ENCODE results near the gene EPB41. TPM values are rescaled to one million over a fixed set of nuclear protein-coding genes. Genes with fewer than 3 reads are reported as not detected.

Gene EPB41
- total RNA-seq, 4 donors from 2014 or later = 71.6 to 117 (median 92.6) TPM

- intact Hi-C loops (cut with DNase I; ENCODE audit: low total_unique reads) = no loop called here
- 70 to 83% methylated on average over 1 to 14 of the region's 14 CpGs for WGBS, 2 donors (ENCODE audit: low coverage in 1 of 2)
- no peak for DNase-seq
- Histone ChIP-seq H3K4me1 (peaks cover 0 to 6% (median 3%) of the 10 kb centered on the region in 4 donors), H3K4me3 (no peak overlapping the region), H3K36me3 (no peaks in the 10 kb centered on the region), H3K9me3 (no peaks in the 10 kb centered on the region), H3K27me3 (no peaks in the 10 kb centered on the region), H3K27ac (no peak overlapping the region)
- TF ChIP-seq EP300 (IDR thresholded peaks at IDR 0.05; ENCODE audit: low read depth) = no peak
- TF ChIP-seq CTCF (IDR thresholded peaks at IDR 0.05) = no peak
- no peak for TF ChIP-seq POLR2A (IDR thresholded peaks at IDR 0.05)
- TF ChIP-seq POLR2AphosphoS5 (IDR thresholded peaks at IDR 0.05) = no peak
- in situ Hi-C loops (cut with MboI; ENCODE audit: low pct_ligation_motif_present in 1 of 4, low pct_unique_long_range_greater_than_20kb in 1 of 4, low sequenced_read_pairs in 3 of 4) = no loop called here
These were observed 222.1 kb downstream of the EPB41 start for GRCh38 chr1:29136391-29136915.

GRCh38 chr1:29142714-29143113 is 228.3 kb downstream of the EPB41 start:
- in situ Hi-C loops (cut with MboI; ENCODE audit: low pct_ligation_motif_present in 1 of 4, low pct_unique_long_range_greater_than_20kb in 1 of 4, low sequenced_read_pairs in 3 of 4) (no loop called here), intact Hi-C loops (cut with DNase I; ENCODE audit: low total_unique reads) (no loop called here)
- Histone ChIP-seq H3K27me3 (no peaks in the 10 kb centered on the region), H3K36me3 (peaks cover 0 to 11% (median 3%) of the 10 kb centered on the region in 4 donors), H3K4me3 (no peak overlapping the region), H3K4me1 (peaks cover 0 to 14% (median 6%) of the 10 kb centered on the region in 4 donors), H3K9me3 (no peaks in the 10 kb centered on the region), H3K27ac (no peak overlapping the region)
- WGBS, 2 donors (ENCODE audit: low coverage in 1 of 2) = 84 to 91% methylated on average over 2 of the region's 2 CpGs
- no peak for DNase-seq
- TF ChIP-seq POLR2A (IDR thresholded peaks at IDR 0.05) (no peak), CTCF (IDR thresholded peaks at IDR 0.05) (no peak), POLR2AphosphoS5 (IDR thresholded peaks at IDR 0.05) (no peak), EP300 (IDR thresholded peaks at IDR 0.05; ENCODE audit: low read depth) (no peak)

GRCh38 chr1:29144178-29144577 is 229.8 kb downstream of the EPB41 start:
- intact Hi-C loops (cut with DNase I; ENCODE audit: low total_unique reads) = no loop called here
- H3K36me3 ChIP-seq = peaks cover 0 to 25% (median 11%) of the 10 kb centered on the region in 4 donors
- no peak overlapping the region for H3K4me3 ChIP-seq
- H3K27ac ChIP-seq = no peak overlapping the region
- H3K9me3 ChIP-seq = no peaks in the 10 kb centered on the region
- in situ Hi-C loops (cut with MboI; ENCODE audit: low pct_ligation_motif_present in 1 of 4, low pct_unique_long_range_greater_than_20kb in 1 of 4, low sequenced_read_pairs in 3 of 4) = no loop called here
- WGBS, 2 donors (ENCODE audit: low coverage in 1 of 2) = 90% methylated on average over 2 of the region's 2 CpGs; no CpG with 5 or more reads in 1 of the 2 donors
- TF ChIP-seq CTCF (IDR thresholded peaks at IDR 0.05) = no peak
- no peak for TF ChIP-seq EP300 (IDR thresholded peaks at IDR 0.05; ENCODE audit: low read depth)
- no peak for TF ChIP-seq POLR2AphosphoS5 (IDR thresholded peaks at IDR 0.05)
- no peak for TF ChIP-seq POLR2A (IDR thresholded peaks at IDR 0.05)
- H3K27me3 ChIP-seq = no peaks in the 10 kb centered on the region
- no peak for DNase-seq
- peaks cover 0 to 14% (median 6%) of the 10 kb centered on the region in 4 donors for H3K4me1 ChIP-seq

GRCh38 chr1:29145739-29146437 is 231.5 kb downstream of the EPB41 start:
- TF ChIP-seq EP300 (IDR thresholded peaks at IDR 0.05; ENCODE audit: low read depth) (no peak), POLR2AphosphoS5 (IDR thresholded peaks at IDR 0.05) (peak in 1 of 3 donors; percentile 31)
- no peaks in the 10 kb centered on the region for H3K9me3 ChIP-seq
- in situ Hi-C loops (cut with MboI; ENCODE audit: low pct_ligation_motif_present in 1 of 4, low pct_unique_long_range_greater_than_20kb in 1 of 4, low sequenced_read_pairs in 3 of 4) = no loop called here
- no peaks in the 10 kb centered on the region for H3K27me3 ChIP-seq
- WGBS, 2 donors (ENCODE audit: low coverage in 1 of 2) = 47 to 51% methylated on average over 6 to 8 of the region's 8 CpGs
- H3K4me1 ChIP-seq = peaks cover 0 to 14% (median 6%) of the 10 kb centered on the region in 4 donors
- DNase-seq = no peak
- H3K27ac ChIP-seq = peak overlapping the region in 3 of 4 donors; percentile 20 to 68 (median 35)
- H3K4me3 ChIP-seq = no peak overlapping the region
- intact Hi-C loops (cut with DNase I; ENCODE audit: low total_unique reads) = no loop called here
- H3K36me3 ChIP-seq = peaks cover 0 to 42% (median 21%) of the 10 kb centered on the region in 4 donors
